Parathyroid adenoma (tissue), 2 donors: ENCODE data around the gene GUCY1A2.

ENCODE experiments used
- H2AFZ ChIP-seq: fragments of 300-600 bp; sonication (generic); one replicate; pipeline ENCODE4 v1.7.0; 2017; ENCODE audit warnings: antibody characterized with exemption, mild to moderate bottlenecking
- H3K27ac ChIP-seq: fragments of 300-600 bp; sonication (generic); one replicate; pipeline ENCODE4 v1.7.0; 2017
- H3K27me3 ChIP-seq: fragments of 300-600 bp; sonication (generic); one replicate; pipeline ENCODE4 v1.7.0; 2017; ENCODE audit warnings: low read length; ENCODE audit not compliant: control insufficient read depth, insufficient read depth
- H3K36me3 ChIP-seq: fragments of 300-600 bp; sonication (generic); one replicate; pipeline ENCODE4 v1.7.0; 2017; ENCODE audit warnings: low read length; ENCODE audit not compliant: control insufficient read depth, insufficient read depth
- H3K4me1 ChIP-seq: fragments of 300-600 bp; sonication (generic); one replicate; pipeline ENCODE4 v1.7.0; 2017; ENCODE audit warnings: control low read depth
- H3K4me2 ChIP-seq: fragments of 300-600 bp; sonication (generic); one replicate; pipeline ENCODE4 v1.7.0; 2017; ENCODE audit warnings: low read length
- H3K4me3 ChIP-seq: fragments of 300-600 bp; sonication (generic); one replicate; pipeline ENCODE4 v1.7.0; 2017; ENCODE audit warnings: low read depth, low read length
- H3K79me2 ChIP-seq: fragments of 300-600 bp; sonication (generic); one replicate; pipeline ENCODE4 v1.7.0; 2017; ENCODE audit warnings: control low read depth
- H3K9ac ChIP-seq: fragments of 300-600 bp; sonication (generic); one replicate; pipeline ENCODE4 v1.7.0; 2017; ENCODE audit warnings: mild to moderate bottlenecking
- H3K9me3 ChIP-seq: fragments of 300-600 bp; sonication (generic); one replicate; pipeline ENCODE4 v1.7.0; 2017; ENCODE audit warnings: low read length; ENCODE audit not compliant: control insufficient read depth
- TF ChIP-seq, protein P1 (sequence below): fragments of 300-600 bp; sonication (generic); IDR thresholded peaks from one replicate; pipeline ENCODE4 v1.7.0; 2017; ENCODE audit warnings: antibody characterized with exemption, mild to moderate bottlenecking
- donor health status: primary hyperparathyroidism.

Gene GUCY1A2

GRCh38 chr11:106961518-106961917, 56.8 kb downstream of the GUCY1A2 start:
- no peaks in the 10 kb centered on the region for H3K27me3 ChIP-seq
- no peak overlapping the region for H3K4me2 ChIP-seq
- H3K36me3 ChIP-seq = no peaks in the 10 kb centered on the region
- no peak overlapping the region for H3K27ac ChIP-seq
- no peaks in the 10 kb centered on the region for H3K4me1 ChIP-seq
- no peaks in the 10 kb centered on the region for H3K9me3 ChIP-seq
- H3K9ac ChIP-seq = no peak overlapping the region
- no peak overlapping the region for H2AFZ ChIP-seq
- no peaks in the 10 kb centered on the region for H3K79me2 ChIP-seq
- TF ChIP-seq, protein P1, sequence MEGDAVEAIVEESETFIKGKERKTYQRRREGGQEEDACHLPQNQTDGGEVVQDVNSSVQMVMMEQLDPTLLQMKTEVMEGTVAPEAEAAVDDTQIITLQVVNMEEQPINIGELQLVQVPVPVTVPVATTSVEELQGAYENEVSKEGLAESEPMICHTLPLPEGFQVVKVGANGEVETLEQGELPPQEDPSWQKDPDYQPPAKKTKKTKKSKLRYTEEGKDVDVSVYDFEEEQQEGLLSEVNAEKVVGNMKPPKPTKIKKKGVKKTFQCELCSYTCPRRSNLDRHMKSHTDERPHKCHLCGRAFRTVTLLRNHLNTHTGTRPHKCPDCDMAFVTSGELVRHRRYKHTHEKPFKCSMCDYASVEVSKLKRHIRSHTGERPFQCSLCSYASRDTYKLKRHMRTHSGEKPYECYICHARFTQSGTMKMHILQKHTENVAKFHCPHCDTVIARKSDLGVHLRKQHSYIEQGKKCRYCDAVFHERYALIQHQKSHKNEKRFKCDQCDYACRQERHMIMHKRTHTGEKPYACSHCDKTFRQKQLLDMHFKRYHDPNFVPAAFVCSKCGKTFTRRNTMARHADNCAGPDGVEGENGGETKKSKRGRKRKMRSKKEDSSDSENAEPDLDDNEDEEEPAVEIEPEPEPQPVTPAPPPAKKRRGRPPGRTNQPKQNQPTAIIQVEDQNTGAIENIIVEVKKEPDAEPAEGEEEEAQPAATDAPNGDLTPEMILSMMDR = no peak
- no peak overlapping the region for H3K4me3 ChIP-seq

- TF ChIP-seq, protein P1 = no peak
- no peak overlapping the region for H3K9ac ChIP-seq
- no peaks in the 10 kb centered on the region for H3K36me3 ChIP-seq
- H3K9me3 ChIP-seq = no peaks in the 10 kb centered on the region
- no peak overlapping the region for H3K4me2 ChIP-seq
- H2AFZ ChIP-seq = no peak overlapping the region
- no peak overlapping the region for H3K27ac ChIP-seq
- no peaks in the 10 kb centered on the region for H3K4me1 ChIP-seq
- no peaks in the 10 kb centered on the region for H3K27me3 ChIP-seq
- H3K79me2 ChIP-seq = no peaks in the 10 kb centered on the region
- no peak overlapping the region for H3K4me3 ChIP-seq
Observed at GRCh38 chr11:106961048-106961447, 57.2 kb downstream of the GUCY1A2 start.

GRCh38 chr11:106959800-106960199, 58.5 kb downstream of the GUCY1A2 start:
- H3K4me2 ChIP-seq = no peak overlapping the region

DNA sequence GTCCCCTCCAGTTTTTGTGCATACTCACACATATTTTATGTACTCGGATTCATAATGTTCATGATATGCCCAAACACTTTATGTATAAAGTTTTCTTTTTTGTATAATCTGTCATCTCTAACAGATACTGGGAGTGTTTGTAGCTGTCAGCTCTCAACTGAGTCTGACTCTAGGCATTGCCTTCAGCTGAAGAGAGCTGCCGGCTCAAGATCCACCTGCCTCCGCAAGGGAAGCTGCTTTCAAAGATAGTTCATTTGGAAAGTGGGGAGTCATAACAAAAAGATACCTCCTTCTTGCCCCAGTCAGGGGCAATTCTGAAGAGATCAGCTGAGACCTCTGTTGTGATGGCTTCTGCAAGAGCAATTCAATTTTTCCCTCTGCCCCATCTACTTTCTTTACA, 58.9 kb downstream of the GUCY1A2 start:
- Histone ChIP-seq H3K4me1 (no peaks in the 10 kb centered on the region), H3K4me3 (no peak overlapping the region), H3K36me3 (no peaks in the 10 kb centered on the region), H3K79me2 (no peaks in the 10 kb centered on the region), H3K27me3 (no peaks in the 10 kb centered on the region), H3K4me2 (no peak overlapping the region), H3K27ac (no peak overlapping the region), H3K9ac (no peak overlapping the region), H3K9me3 (no peaks in the 10 kb centered on the region), H2AFZ (no peak overlapping the region)
- TF ChIP-seq, protein P1 = no peak

More at GRCh38 chr11:106959800-106960199, 58.5 kb downstream of the GUCY1A2 start:
- Histone ChIP-seq H2AFZ (no peak overlapping the region), H3K9me3 (no peaks in the 10 kb centered on the region), H3K79me2 (no peaks in the 10 kb centered on the region), H3K27ac (no peak overlapping the region), H3K4me3 (no peak overlapping the region), H3K36me3 (no peaks in the 10 kb centered on the region), H3K9ac (no peak overlapping the region), H3K4me1 (no peaks in the 10 kb centered on the region), H3K27me3 (no peaks in the 10 kb centered on the region)
- TF ChIP-seq, protein P1 = no peak

GRCh38 chr11:106958517-106959248, 59.6 kb downstream of the GUCY1A2 start:
- Histone ChIP-seq H3K9ac (no peak overlapping the region), H3K36me3 (no peaks in the 10 kb centered on the region), H3K27me3 (no peaks in the 10 kb centered on the region), H3K27ac (no peak overlapping the region), H3K4me1 (no peaks in the 10 kb centered on the region), H3K9me3 (no peaks in the 10 kb centered on the region), H2AFZ (no peak overlapping the region), H3K4me2 (no peak overlapping the region), H3K79me2 (no peaks in the 10 kb centered on the region), H3K4me3 (no peak overlapping the region)
- TF ChIP-seq, protein P1 = no peak
